GM12874 (cell line): Measurements from ENCODE around the gene OR52W1.

ENCODE experiments used
- CTCF ChIP-seq: IDR thresholded peaks from 2 replicates; pipeline ENCODE4 v1.5.1; 2011; ENCODE audit warnings: low read depth, mild to moderate bottlenecking, control low read depth, low read length, moderate library complexity; ENCODE audit not compliant: insufficient read depth

The OR52W1 gene

GRCh38 chr11:6232899-6233298, 33.9 kb downstream of the OR52W1 start:
- TF ChIP-seq CTCF, result no peak

- no peak for TF ChIP-seq CTCF
These were observed 35.0 kb downstream of the OR52W1 start for GRCh38 chr11:6233984-6234386.

GRCh38 chr11:6234387-6235107, 35.5 kb downstream of the OR52W1 start, which contains the start of gene FHIP1B:
Gene FHIP1B (minus strand): TSS chr11:6234636. CDS start chr11:6224516, 10,120 bp downstream.
- TF ChIP-seq CTCF, result no peak

GRCh38 chr11:6237266-6237665, 38.2 kb downstream of the OR52W1 start:
- TF ChIP-seq CTCF, result no peak

GRCh38 chr11:6237761-6238302, 38.8 kb downstream of the OR52W1 start:
- no peak for TF ChIP-seq CTCF

- no peak for TF ChIP-seq CTCF
These were observed 39.9 kb downstream of the OR52W1 start, which contains the start of gene CNGA4 for GRCh38 chr11:6238902-6239301. Gene CNGA4 (plus strand): TSS chr11:6239089. CDS start chr11:6239207, 118 bp downstream.

GRCh38 chr11:6240139-6240538, 41.1 kb downstream of the OR52W1 start:
- no peak for TF ChIP-seq CTCF
